Erythroblast (primary cell): ENCODE data around the gene DENR.

Source experiments
- GATA1 ChIP-seq: IDR thresholded peaks from 2 replicates; pipeline ENCODE4 v1.6.1; 2011; ENCODE audit warnings: low read depth, mild to moderate bottlenecking, control low read depth, low read length, moderate library complexity
- POLR2A ChIP-seq: IDR thresholded peaks from 2 replicates; pipeline ENCODE4 v1.6.1; 2011; ENCODE audit warnings: mild to moderate bottlenecking, low read length

GRCh38 chr12:122726080-122726558 lies 26.5 kb upstream of the DENR start:
- TF ChIP-seq POLR2A (no peak), GATA1 (no peak)
